Mesendoderm (in vitro differentiated cells): ENCODE data around the gene TBC1D22B.

Source experiments
- DNase-seq: peaks from one replicate; pipeline ENCODE4 v3.0.0; 2013
- H2AK5ac ChIP-seq: 2 replicates; pipeline ENCODE4 v1.6.1; 2013; ENCODE audit warnings: low read length, inconsistent platforms
- H2BK120ac ChIP-seq: 2 replicates; pipeline ENCODE4 v1.6.1; 2013; ENCODE audit warnings: low read depth, mild to moderate bottlenecking, low read length, moderate library complexity, mixed read lengths
- H2BK15ac ChIP-seq: replicated peaks from 2 replicates; pipeline ENCODE4 v1.6.1; 2013; ENCODE audit warnings: low read depth, mild to moderate bottlenecking, moderate library complexity
- H2BK5ac ChIP-seq: 2 replicates; pipeline ENCODE4 v1.6.1; 2013; ENCODE audit warnings: low read length, inconsistent platforms
- H3K18ac ChIP-seq: 2 replicates; pipeline ENCODE4 v1.6.1; 2013; ENCODE audit warnings: mild to moderate bottlenecking, low read length, mixed read lengths
- H3K23ac ChIP-seq: one replicate; pipeline ENCODE4 v1.6.1; 2013; ENCODE audit warnings: low read length
- H3K27ac ChIP-seq: 2 replicates; pipeline ENCODE4 v1.5.1; 2013; ENCODE audit warnings: low read depth, mild to moderate bottlenecking, inconsistent platforms, low read length, moderate library complexity
- H3K27me3 ChIP-seq: 2 replicates; pipeline ENCODE4 v1.6.1; 2013; ENCODE audit warnings: low read length, control low read depth, mild to moderate bottlenecking, inconsistent platforms; ENCODE audit not compliant: insufficient read depth, poor library complexity
- H3K36me3 ChIP-seq: 2 replicates; pipeline ENCODE4 v1.6.1; 2013; ENCODE audit warnings: low read length, inconsistent platforms; ENCODE audit not compliant: control insufficient read depth, insufficient read depth
- H3K4ac ChIP-seq: one replicate; pipeline ENCODE4 v1.6.1; 2013; ENCODE audit warnings: low read depth, mild to moderate bottlenecking, low read length, moderate library complexity
- H3K4me1 ChIP-seq: 2 replicates; pipeline ENCODE4 v1.6.1; 2013; ENCODE audit warnings: low read depth, low read length, inconsistent platforms; ENCODE audit not compliant: control insufficient read depth
- H3K4me2 ChIP-seq: 2 replicates; pipeline ENCODE4 v1.6.1; 2013; ENCODE audit warnings: low read length
- H3K4me3 ChIP-seq: 2 replicates; pipeline ENCODE4 v1.5.1; 2013; ENCODE audit warnings: mild to moderate bottlenecking, low read length
- H3K56ac ChIP-seq: one replicate; pipeline ENCODE4 v1.6.1; 2013; ENCODE audit warnings: low read length
- H3K79me1 ChIP-seq: 2 replicates; pipeline ENCODE4 v1.6.1; 2013; ENCODE audit warnings: low read length, inconsistent platforms
- H3K79me2 ChIP-seq: 2 replicates; pipeline ENCODE4 v1.6.1; 2013; ENCODE audit warnings: mild to moderate bottlenecking, low read length; ENCODE audit not compliant: control insufficient read depth, insufficient read depth
- H3K9ac ChIP-seq: 2 replicates; pipeline ENCODE4 v1.6.1; 2013; ENCODE audit warnings: low read length, inconsistent platforms
- H4K5ac ChIP-seq: one replicate; pipeline ENCODE4 v1.6.1; 2013; ENCODE audit warnings: low read length
- H4K8ac ChIP-seq: one replicate; pipeline ENCODE4 v1.6.1; 2013; ENCODE audit warnings: low read depth, mild to moderate bottlenecking, control low read depth, low read length, moderate library complexity
- WGBS: extraction: QIAGEN DNeasy Blood & Tissue Kit; methylation state at CpG from one replicate; pipeline ENCODE4 v1.1.7; 2013; ENCODE audit warnings: low lambda C conversion rate, missing lambda C conversion rate; ENCODE audit not compliant: insufficient coverage; ENCODE audit errors: extremely low coverage; 5-methylcytosine and 5-hydroxymethylcytosine counted together

Gene TBC1D22B

GRCh38 chr6:37369321-37370201, 112.0 kb downstream of the TBC1D22B start:
- H2BK15ac ChIP-seq: no peak overlapping the region
- H3K4me2 ChIP-seq: no peak overlapping the region
- peaks cover 2% of the 10 kb centered on the region for H3K79me1 ChIP-seq
- H3K4me1 ChIP-seq: no peaks in the 10 kb centered on the region
- DNase-seq: no peak
- H3K4ac ChIP-seq: no peak overlapping the region
- H2BK5ac ChIP-seq: no peak overlapping the region
- no peak overlapping the region for H2BK120ac ChIP-seq
- H3K9ac ChIP-seq: no peak overlapping the region
- H3K27me3 ChIP-seq: no peaks in the 10 kb centered on the region
- no peak overlapping the region for H3K27ac ChIP-seq
- no peak overlapping the region for H3K56ac ChIP-seq
- H3K79me2 ChIP-seq: no peaks in the 10 kb centered on the region
- no peak overlapping the region for H4K5ac ChIP-seq
- H2AK5ac ChIP-seq: no peak overlapping the region
- no peak overlapping the region for H3K4me3 ChIP-seq
- no peak overlapping the region for H4K8ac ChIP-seq
- no peak overlapping the region for H3K18ac ChIP-seq
- no peak overlapping the region for H3K23ac ChIP-seq
- H3K36me3 ChIP-seq: peaks cover 4% of the 10 kb centered on the region
- no CpG with 5 or more reads among the region's 1 CpG for WGBS

GRCh38 chr6:37371154-37372083, 113.8 kb downstream of the TBC1D22B start:
- Histone ChIP-seq H2AK5ac (no peak overlapping the region), H3K36me3 (peaks cover 4% of the 10 kb centered on the region), H3K79me2 (no peaks in the 10 kb centered on the region), H3K4ac (no peak overlapping the region), H3K56ac (no peak overlapping the region), H3K4me1 (no peaks in the 10 kb centered on the region), H3K27ac (no peak overlapping the region), H3K79me1 (peaks cover 2% of the 10 kb centered on the region), H4K8ac (no peak overlapping the region), H2BK120ac (no peak overlapping the region), H3K23ac (no peak overlapping the region), H2BK5ac (no peak overlapping the region), H3K18ac (no peak overlapping the region), H3K4me3 (no peak overlapping the region), H3K9ac (no peak overlapping the region), H4K5ac (no peak overlapping the region), H3K27me3 (no peaks in the 10 kb centered on the region), H2BK15ac (no peak overlapping the region), H3K4me2 (no peak overlapping the region)
- no CpG with 5 or more reads among the region's 4 CpGs for WGBS
- DNase-seq: no peak

- no CpG with 5 or more reads among the region's 1 CpG for WGBS
- H3K36me3 ChIP-seq: peaks cover 4% of the 10 kb centered on the region
Observed at GRCh38 chr6:37372116-37372515, 114.5 kb downstream of the TBC1D22B start.

GRCh38 chr6:37373822-37374471, 116.4 kb downstream of the TBC1D22B start:
- Histone ChIP-seq H3K9ac (no peak overlapping the region), H3K4ac (no peak overlapping the region), H4K5ac (no peak overlapping the region), H4K8ac (no peak overlapping the region), H3K27me3 (no peaks in the 10 kb centered on the region), H3K79me1 (no peaks in the 10 kb centered on the region), H3K4me1 (no peaks in the 10 kb centered on the region), H2BK15ac (no peak overlapping the region), H3K79me2 (no peaks in the 10 kb centered on the region), H3K36me3 (peaks cover 4% of the 10 kb centered on the region), H3K18ac (no peak overlapping the region), H3K4me2 (no peak overlapping the region), H3K4me3 (no peak overlapping the region), H3K56ac (no peak overlapping the region), H3K23ac (no peak overlapping the region), H2AK5ac (no peak overlapping the region), H2BK5ac (no peak overlapping the region), H2BK120ac (no peak overlapping the region), H3K27ac (no peak overlapping the region)
- WGBS: no CpG with 5 or more reads among the region's 1 CpG
- no peak for DNase-seq

More at GRCh38 chr6:37372116-37372515, 114.5 kb downstream of the TBC1D22B start:
- Histone ChIP-seq H3K4me3 (no peak overlapping the region), H3K79me2 (no peaks in the 10 kb centered on the region), H4K8ac (no peak overlapping the region), H2BK120ac (no peak overlapping the region), H2AK5ac (no peak overlapping the region), H3K4ac (no peak overlapping the region), H3K27ac (no peak overlapping the region), H3K56ac (no peak overlapping the region), H3K9ac (no peak overlapping the region), H3K18ac (no peak overlapping the region), H3K23ac (no peak overlapping the region), H4K5ac (no peak overlapping the region), H2BK5ac (no peak overlapping the region), H3K79me1 (no peaks in the 10 kb centered on the region), H3K4me2 (no peak overlapping the region), H3K27me3 (no peaks in the 10 kb centered on the region), H2BK15ac (no peak overlapping the region), H3K4me1 (no peaks in the 10 kb centered on the region)
- no peak for DNase-seq

GRCh38 chr6:37375376-37375775, 117.8 kb downstream of the TBC1D22B start:
- Histone ChIP-seq H3K9ac (no peak overlapping the region), H3K4ac (no peak overlapping the region), H3K56ac (no peak overlapping the region), H3K79me1 (no peaks in the 10 kb centered on the region), H2AK5ac (no peak overlapping the region), H3K4me2 (no peak overlapping the region), H3K18ac (no peak overlapping the region), H3K23ac (no peak overlapping the region), H3K4me3 (no peak overlapping the region), H4K5ac (no peak overlapping the region), H2BK120ac (no peak overlapping the region), H2BK5ac (no peak overlapping the region), H3K4me1 (no peaks in the 10 kb centered on the region), H2BK15ac (no peak overlapping the region), H3K27me3 (no peaks in the 10 kb centered on the region), H3K27ac (no peak overlapping the region), H3K79me2 (no peaks in the 10 kb centered on the region), H3K36me3 (peaks cover 4% of the 10 kb centered on the region), H4K8ac (no peak overlapping the region)
- DNase-seq: no peak
